Hepatocyte (in vitro differentiated cells): ENCODE measurements around the gene PHACTR1. TPM values are rescaled to one million over a fixed set of nuclear protein-coding genes. Genes with fewer than 3 reads are reported as not detected.

ENCODE experiments used
- DNase-seq: peaks from one replicate; pipeline ENCODE4 v3.0.0-alpha.2; 2016; ENCODE audit warnings: low spot score
- H2AFZ ChIP-seq: fragments of 200-600 bp; sonication (generic); 2 replicates; pipeline ENCODE4 v1.6.0; 2016; ENCODE audit warnings: antibody characterized with exemption, mild to moderate bottlenecking
- H3K27ac ChIP-seq: fragments of 200-600 bp; sonication (generic); 2 replicates; pipeline ENCODE4 v1.5.1; 2016; ENCODE audit warnings: mild to moderate bottlenecking
- H3K27me3 ChIP-seq: fragments of 200-600 bp; sonication (generic); 2 replicates; pipeline ENCODE4 v1.6.1; 2016
- H3K36me3 ChIP-seq: fragments of 200-600 bp; sonication (generic); replicated peaks from 2 replicates; pipeline ENCODE4 v1.5.1; 2016; ENCODE audit warnings: low read depth; ENCODE audit not compliant: insufficient read depth
- H3K4me1 ChIP-seq: fragments of 200-600 bp; sonication (generic); 2 replicates; pipeline ENCODE4 v1.5.1; 2016; ENCODE audit warnings: mild to moderate bottlenecking, moderate library complexity; ENCODE audit not compliant: insufficient read depth
- H3K4me2 ChIP-seq: fragments of 200-600 bp; sonication (generic); 2 replicates; pipeline ENCODE4 v1.6.0; 2016
- H3K4me3 ChIP-seq: fragments of 200-600 bp; sonication (generic); 2 replicates; pipeline ENCODE4 v1.5.1; 2016; ENCODE audit warnings: mild to moderate bottlenecking
- H3K79me2 ChIP-seq: fragments of 200-600 bp; sonication (generic); 2 replicates; pipeline ENCODE4 v1.6.0; 2017; ENCODE audit warnings: mild to moderate bottlenecking
- H3K9me2 ChIP-seq: fragments of 200-600 bp; sonication (generic); replicated peaks from 2 replicates; pipeline ENCODE4 v1.6.0; 2017; ENCODE audit warnings: mild to moderate bottlenecking; ENCODE audit not compliant: insufficient read depth
- H3K9me3 ChIP-seq: fragments of 200-600 bp; sonication (generic); 2 replicates; pipeline ENCODE4 v1.5.1; 2016; ENCODE audit warnings: low read depth, mild to moderate bottlenecking
- H4K20me1 ChIP-seq: fragments of 200-600 bp; sonication (generic); 2 replicates; pipeline ENCODE4 v1.6.0; 2016; ENCODE audit warnings: mild to moderate bottlenecking; ENCODE audit not compliant: insufficient read depth, poor library complexity, severe bottlenecking
- EZH2 ChIP-seq: fragments of 200-600 bp; sonication (generic); IDR thresholded peaks from 2 replicates; pipeline ENCODE4 v1.6.1; 2016; ENCODE audit warnings: antibody characterized with exemption, mild to moderate bottlenecking, borderline replicate concordance
- EZH2phosphoT487 ChIP-seq: fragments of 200-600 bp; sonication (generic); IDR thresholded peaks from one replicate; pipeline ENCODE4 v1.6.1; 2018; ENCODE audit warnings: antibody characterized with exemption, mild to moderate bottlenecking, low read depth, moderate library complexity; ENCODE audit not compliant: unreplicated experiment, severe bottlenecking
- WGBS: methylation state at CpG from one replicate; pipeline ENCODE4 v1.1.6; 2016; ENCODE audit warnings: low lambda C conversion rate; ENCODE audit errors: missing lambda C conversion rate; 5-methylcytosine and 5-hydroxymethylcytosine counted together
- polyA plus RNA-seq: library from polyadenylated mRNA; unstranded; fragments of >200 nt; fragmentation: Nextera tagmentation; extraction: Ambion mirVana; gene quantifications from 2 replicates; pipeline ENCODE4 v1.2.1, GENCODE V29; 2016
- small RNA-seq: library from RNA; depleted of rRNA; stranded (forward); fragments of <200 nt; gene quantifications from one replicate; pipeline ENCODE3, GENCODE V24; 2014
- total RNA-seq: library from RNA; depleted of rRNA; stranded (reverse); fragments of >200 nt; gene quantifications from 2 replicates; pipeline ENCODE4 v1.2.3, GENCODE V29; 2014
- TF ChIP-seq, protein P1 (sequence below): fragments of 200-600 bp; sonication (generic); IDR thresholded peaks from 2 replicates; pipeline ENCODE4 v1.5.1; 2016; ENCODE audit warnings: antibody characterized with exemption, mild to moderate bottlenecking; ENCODE audit not compliant: poor library complexity

The PHACTR1 gene
- total and polyA plus RNA-seq, 2 experiments from 2014 or later: 3.0 to 4.3 TPM

DNA sequence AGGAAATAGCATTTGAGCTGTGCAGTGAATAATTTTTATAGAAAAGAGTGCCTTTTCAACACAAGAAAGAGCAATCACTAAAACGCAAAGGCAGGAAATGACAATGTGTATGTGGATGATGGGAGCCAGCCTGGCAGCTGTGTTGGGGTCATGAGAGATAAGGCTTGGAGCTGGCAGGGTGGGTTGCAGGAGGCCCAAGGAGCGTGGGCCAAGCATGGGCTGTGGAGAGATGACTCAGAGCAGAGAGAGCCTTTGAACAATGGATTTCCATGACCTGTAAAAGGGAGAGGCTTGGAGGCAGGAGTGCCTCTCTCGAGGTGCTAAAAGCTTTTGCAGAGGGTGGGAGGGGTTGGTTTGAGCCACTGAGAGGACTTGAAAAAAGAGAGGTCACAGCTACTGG is 618.4 kb downstream of the PHACTR1 start:
- DNase-seq: no peak
- no peak overlapping the region for H3K4me2 ChIP-seq

DNA sequence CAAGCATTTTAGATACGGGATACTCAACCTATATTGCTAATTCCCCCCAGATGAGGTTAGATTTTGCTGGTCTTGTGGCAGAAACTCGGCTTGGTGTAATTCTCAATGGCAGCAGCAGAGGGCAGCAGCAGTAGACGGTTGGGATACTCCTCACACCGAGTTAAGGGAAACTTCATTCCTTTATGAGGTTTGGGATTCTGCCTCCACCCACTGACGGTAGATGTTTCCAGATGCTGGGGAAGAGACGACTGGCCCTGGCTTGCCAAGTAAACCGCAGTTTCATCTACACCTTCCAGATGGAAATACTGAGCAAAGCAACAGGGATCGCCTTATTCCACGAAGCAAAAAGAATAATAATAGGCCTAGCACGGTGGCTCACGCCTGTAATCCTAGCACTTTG is 620.0 kb downstream of the PHACTR1 start:
- 31% methylated on average over 11 of the region's 11 CpGs for WGBS
- Histone ChIP-seq H3K27ac (no peak overlapping the region), H4K20me1 (no peaks in the 10 kb centered on the region), H3K27me3 (no peaks in the 10 kb centered on the region), H3K9me2 (no peaks in the 10 kb centered on the region), H3K4me2 (no peak overlapping the region), H3K9me3 (no peaks in the 10 kb centered on the region), H3K36me3 (no peaks in the 10 kb centered on the region), H3K4me3 (no peak overlapping the region), H2AFZ (no peak overlapping the region), H3K4me1 (no peaks in the 10 kb centered on the region), H3K79me2 (no peaks in the 10 kb centered on the region)
- peak; percentile 86 for DNase-seq
- TF ChIP-seq EZH2phosphoT487 (no peak), EZH2 (no peak)
- TF ChIP-seq, protein P1, sequence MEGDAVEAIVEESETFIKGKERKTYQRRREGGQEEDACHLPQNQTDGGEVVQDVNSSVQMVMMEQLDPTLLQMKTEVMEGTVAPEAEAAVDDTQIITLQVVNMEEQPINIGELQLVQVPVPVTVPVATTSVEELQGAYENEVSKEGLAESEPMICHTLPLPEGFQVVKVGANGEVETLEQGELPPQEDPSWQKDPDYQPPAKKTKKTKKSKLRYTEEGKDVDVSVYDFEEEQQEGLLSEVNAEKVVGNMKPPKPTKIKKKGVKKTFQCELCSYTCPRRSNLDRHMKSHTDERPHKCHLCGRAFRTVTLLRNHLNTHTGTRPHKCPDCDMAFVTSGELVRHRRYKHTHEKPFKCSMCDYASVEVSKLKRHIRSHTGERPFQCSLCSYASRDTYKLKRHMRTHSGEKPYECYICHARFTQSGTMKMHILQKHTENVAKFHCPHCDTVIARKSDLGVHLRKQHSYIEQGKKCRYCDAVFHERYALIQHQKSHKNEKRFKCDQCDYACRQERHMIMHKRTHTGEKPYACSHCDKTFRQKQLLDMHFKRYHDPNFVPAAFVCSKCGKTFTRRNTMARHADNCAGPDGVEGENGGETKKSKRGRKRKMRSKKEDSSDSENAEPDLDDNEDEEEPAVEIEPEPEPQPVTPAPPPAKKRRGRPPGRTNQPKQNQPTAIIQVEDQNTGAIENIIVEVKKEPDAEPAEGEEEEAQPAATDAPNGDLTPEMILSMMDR: peak; percentile 91

More for the DNA sequence above, 618.4 kb downstream of the PHACTR1 start:
- Histone ChIP-seq H3K4me1 (no peaks in the 10 kb centered on the region), H3K36me3 (no peaks in the 10 kb centered on the region), H4K20me1 (no peaks in the 10 kb centered on the region), H3K27ac (no peak overlapping the region), H3K79me2 (no peaks in the 10 kb centered on the region), H3K27me3 (no peaks in the 10 kb centered on the region), H3K9me2 (no peaks in the 10 kb centered on the region), H3K9me3 (no peaks in the 10 kb centered on the region), H3K4me3 (no peak overlapping the region), H2AFZ (no peak overlapping the region)
- WGBS: 31% methylated on average over 3 of the region's 3 CpGs
- TF ChIP-seq EZH2phosphoT487: no peak
- TF ChIP-seq, protein P1: no peak
- no peak for TF ChIP-seq EZH2

- no peaks in the 10 kb centered on the region for H4K20me1 ChIP-seq
- H3K36me3 ChIP-seq: no peaks in the 10 kb centered on the region
- no peak overlapping the region for H3K4me3 ChIP-seq
- no peak overlapping the region for H3K4me2 ChIP-seq
- H3K27ac ChIP-seq: no peak overlapping the region
- 87% methylated on average over 5 of the region's 5 CpGs for WGBS
- H2AFZ ChIP-seq: no peak overlapping the region
- H3K79me2 ChIP-seq: no peaks in the 10 kb centered on the region
- H3K9me2 ChIP-seq: no peaks in the 10 kb centered on the region
- TF ChIP-seq, protein P1: no peak
- no peak for TF ChIP-seq EZH2
- H3K4me1 ChIP-seq: no peaks in the 10 kb centered on the region
- H3K27me3 ChIP-seq: no peaks in the 10 kb centered on the region
- no peaks in the 10 kb centered on the region for H3K9me3 ChIP-seq
- DNase-seq: no peak
Observed at GRCh38 chr6:13338038-13338437, 621.5 kb downstream of the PHACTR1 start.

Small RNA genes lying within 50 kb of the gene (small RNA-seq; reads per million reads assigned to genes)
- 0.31 reads per million, percentile 8 among the genes with 10 or more reads in this experiment for gene RNU1-11P
